ENCODE measurements around the gene LGR6. TPM values are rescaled to one million over a fixed set of nuclear protein-coding genes. Genes with fewer than 3 reads are reported as not detected.

LGR6 gene
- total and polyA plus RNA-seq, 10 of the 15 experiments (the other 5 are each of a cell fraction or from before 2014, with no cell fraction given): not detected

DNA sequence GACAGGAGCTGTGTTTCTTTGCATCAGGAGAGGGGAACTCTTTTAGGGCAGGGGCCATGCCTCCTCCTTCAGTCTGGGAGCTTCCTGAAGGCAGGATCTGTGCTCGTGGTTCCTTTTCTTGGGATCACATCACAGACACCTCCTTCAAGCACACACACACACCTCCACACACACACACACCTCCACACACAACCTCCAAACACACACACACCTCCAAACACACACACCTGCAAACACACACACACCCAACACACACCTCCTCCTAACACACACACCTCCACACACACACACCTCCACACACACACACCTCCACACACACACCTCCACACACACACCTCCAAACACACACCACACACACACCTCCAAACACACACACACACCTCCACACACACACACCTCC is 10.5 kb downstream of the LGR6 start:
- Histone ChIP-seq H2AFZ (ENCODE audit: control insufficient read depth, low read depth, low read length) (no peak overlapping the region), H3K4me3 (no peak overlapping the region), H3K27ac (ENCODE audit: control insufficient read depth, insufficient read depth) (no peak overlapping the region), H3K4me2 (ENCODE audit: control insufficient read depth, insufficient read depth) (no peak overlapping the region), H3K36me3 (ENCODE audit: control insufficient read depth in 2 of 2, insufficient read depth in 2 of 2, low read length in 1 of 2) (no peaks in the 10 kb centered on the region), H3K27me3 (replicated peaks in 1 of 2; ENCODE audit: control insufficient read depth in 2 of 2, insufficient read depth in 2 of 2, low read length in 1 of 2) (peaks cover 0 to 3% of the 10 kb centered on the region in 2 experiments; a peak in 2 of 4 replicates), H4K20me1 (ENCODE audit: control insufficient read depth, insufficient read depth) (no peaks in the 10 kb centered on the region), H3K9ac (ENCODE audit: control insufficient read depth, insufficient read depth, low read length) (no peak overlapping the region), H3K9me3 (replicated peaks; ENCODE audit: control insufficient read depth, insufficient read depth, low read length) (no peaks in the 10 kb centered on the region), H3K79me2 (ENCODE audit: control insufficient read depth, insufficient read depth, low read length) (no peaks in the 10 kb centered on the region), H3K4me1 (ENCODE audit: control insufficient read depth, insufficient read depth, low read length) (no peaks in the 10 kb centered on the region)
- intact Hi-C loops (cut with micrococcal nuclease; ENCODE audit: unreplicated experiment) (no loop called here), in situ Hi-C loops (cut with MboI) (no loop called here)
- BruUV-seq (replicated peaks): no TSS peak
- WGBS (ENCODE audit: insufficient coverage, insufficient replicate concordance, low lambda C conversion rate, missing lambda C conversion rate): 0% methylated on average over 1 of the region's 1 CpG
- FAIRE-seq (no peak), ATAC-seq (no peak), DNase-seq (ENCODE audit: low read depth, low spot score) (no peak)
- POLR2A ChIA-PET: no interaction called here
- SMC1A ChIA-PET (ENCODE audit: uncharacterized antibody, unreplicated experiment): no interaction called here
- RAD21 ChIA-PET (ENCODE audit: unreplicated experiment): no interaction called here
- CTCF ChIA-PET: interaction anchor here (2.0 kb wide), 1 partner anchor 11 kb away, joined by 9 read pairs; the partner anchor contains the start of gene LGR6
- TF ChIP-seq HDAC6 (IDR thresholded peaks at IDR 0.05; ENCODE audit: unreplicated experiment) (no peak), BHLHE40 (IDR thresholded peaks at IDR 0.05; ENCODE audit: borderline replicate concordance in 1 of 2, low read depth in 2 of 2, low read length in 1 of 2) (no peak), JUNB (IDR thresholded peaks at IDR 0.05) (no peak), SUPT20H (IDR thresholded peaks at IDR 0.05; ENCODE audit: borderline replicate concordance, control insufficient read depth, low read depth, low read length) (no peak), FOS (IDR thresholded peaks at IDR 0.05; ENCODE audit: borderline replicate concordance, extremely low read depth, insufficient read length) (no peak), STAT1 (conservative IDR thresholded peaks at IDR 0.05) (no peak), PML (IDR thresholded peaks at IDR 0.05; ENCODE audit: low read length) (no peak), CREM (IDR thresholded peaks at IDR 0.05; ENCODE audit: low read depth) (no peak), GATAD2B (conservative IDR thresholded peaks at IDR 0.05; ENCODE audit: low read depth) (no peak), MYB (IDR thresholded peaks at IDR 0.05; ENCODE audit: borderline replicate concordance, low read depth, low read length) (no peak), DPF2 (IDR thresholded peaks at IDR 0.05) (no peak), ATF7 (IDR thresholded peaks at IDR 0.05; ENCODE audit: low read depth) (no peak)
- TF ChIP-seq, protein P1, sequence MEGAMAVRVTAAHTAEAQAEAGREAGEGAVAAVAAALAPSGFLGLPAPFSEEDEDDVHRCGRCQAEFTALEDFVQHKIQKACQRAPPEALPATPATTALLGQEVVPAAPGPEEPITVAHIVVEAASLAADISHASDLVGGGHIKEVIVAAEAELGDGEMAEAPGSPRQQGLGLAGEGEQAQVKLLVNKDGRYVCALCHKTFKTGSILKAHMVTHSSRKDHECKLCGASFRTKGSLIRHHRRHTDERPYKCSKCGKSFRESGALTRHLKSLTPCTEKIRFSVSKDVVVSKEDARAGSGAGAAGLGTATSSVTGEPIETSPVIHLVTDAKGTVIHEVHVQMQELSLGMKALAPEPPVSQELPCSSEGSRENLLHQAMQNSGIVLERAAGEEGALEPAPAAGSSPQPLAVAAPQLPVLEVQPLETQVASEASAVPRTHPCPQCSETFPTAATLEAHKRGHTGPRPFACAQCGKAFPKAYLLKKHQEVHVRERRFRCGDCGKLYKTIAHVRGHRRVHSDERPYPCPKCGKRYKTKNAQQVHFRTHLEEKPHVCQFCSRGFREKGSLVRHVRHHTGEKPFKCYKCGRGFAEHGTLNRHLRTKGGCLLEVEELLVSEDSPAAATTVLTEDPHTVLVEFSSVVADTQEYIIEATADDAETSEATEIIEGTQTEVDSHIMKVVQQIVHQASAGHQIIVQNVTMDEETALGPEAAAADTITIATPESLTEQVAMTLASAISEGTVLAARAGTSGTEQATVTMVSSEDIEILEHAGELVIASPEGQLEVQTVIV (IDR thresholded peaks at IDR 0.05; ENCODE audit: borderline replicate concordance, partially characterized antibody): no peak
- TF ChIP-seq, protein P2, sequence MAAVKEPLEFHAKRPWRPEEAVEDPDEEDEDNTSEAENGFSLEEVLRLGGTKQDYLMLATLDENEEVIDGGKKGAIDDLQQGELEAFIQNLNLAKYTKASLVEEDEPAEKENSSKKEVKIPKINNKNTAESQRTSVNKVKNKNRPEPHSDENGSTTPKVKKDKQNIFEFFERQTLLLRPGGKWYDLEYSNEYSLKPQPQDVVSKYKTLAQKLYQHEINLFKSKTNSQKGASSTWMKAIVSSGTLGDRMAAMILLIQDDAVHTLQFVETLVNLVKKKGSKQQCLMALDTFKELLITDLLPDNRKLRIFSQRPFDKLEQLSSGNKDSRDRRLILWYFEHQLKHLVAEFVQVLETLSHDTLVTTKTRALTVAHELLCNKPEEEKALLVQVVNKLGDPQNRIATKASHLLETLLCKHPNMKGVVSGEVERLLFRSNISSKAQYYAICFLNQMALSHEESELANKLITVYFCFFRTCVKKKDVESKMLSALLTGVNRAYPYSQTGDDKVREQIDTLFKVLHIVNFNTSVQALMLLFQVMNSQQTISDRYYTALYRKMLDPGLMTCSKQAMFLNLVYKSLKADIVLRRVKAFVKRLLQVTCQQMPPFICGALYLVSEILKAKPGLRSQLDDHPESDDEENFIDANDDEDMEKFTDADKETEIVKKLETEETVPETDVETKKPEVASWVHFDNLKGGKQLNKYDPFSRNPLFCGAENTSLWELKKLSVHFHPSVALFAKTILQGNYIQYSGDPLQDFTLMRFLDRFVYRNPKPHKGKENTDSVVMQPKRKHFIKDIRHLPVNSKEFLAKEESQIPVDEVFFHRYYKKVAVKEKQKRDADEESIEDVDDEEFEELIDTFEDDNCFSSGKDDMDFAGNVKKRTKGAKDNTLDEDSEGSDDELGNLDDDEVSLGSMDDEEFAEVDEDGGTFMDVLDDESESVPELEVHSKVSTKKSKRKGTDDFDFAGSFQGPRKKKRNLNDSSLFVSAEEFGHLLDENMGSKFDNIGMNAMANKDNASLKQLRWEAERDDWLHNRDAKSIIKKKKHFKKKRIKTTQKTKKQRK (IDR thresholded peaks at IDR 0.05; ENCODE audit: low read depth, low read length): no peak
- TF ChIP-seq, protein P3, sequence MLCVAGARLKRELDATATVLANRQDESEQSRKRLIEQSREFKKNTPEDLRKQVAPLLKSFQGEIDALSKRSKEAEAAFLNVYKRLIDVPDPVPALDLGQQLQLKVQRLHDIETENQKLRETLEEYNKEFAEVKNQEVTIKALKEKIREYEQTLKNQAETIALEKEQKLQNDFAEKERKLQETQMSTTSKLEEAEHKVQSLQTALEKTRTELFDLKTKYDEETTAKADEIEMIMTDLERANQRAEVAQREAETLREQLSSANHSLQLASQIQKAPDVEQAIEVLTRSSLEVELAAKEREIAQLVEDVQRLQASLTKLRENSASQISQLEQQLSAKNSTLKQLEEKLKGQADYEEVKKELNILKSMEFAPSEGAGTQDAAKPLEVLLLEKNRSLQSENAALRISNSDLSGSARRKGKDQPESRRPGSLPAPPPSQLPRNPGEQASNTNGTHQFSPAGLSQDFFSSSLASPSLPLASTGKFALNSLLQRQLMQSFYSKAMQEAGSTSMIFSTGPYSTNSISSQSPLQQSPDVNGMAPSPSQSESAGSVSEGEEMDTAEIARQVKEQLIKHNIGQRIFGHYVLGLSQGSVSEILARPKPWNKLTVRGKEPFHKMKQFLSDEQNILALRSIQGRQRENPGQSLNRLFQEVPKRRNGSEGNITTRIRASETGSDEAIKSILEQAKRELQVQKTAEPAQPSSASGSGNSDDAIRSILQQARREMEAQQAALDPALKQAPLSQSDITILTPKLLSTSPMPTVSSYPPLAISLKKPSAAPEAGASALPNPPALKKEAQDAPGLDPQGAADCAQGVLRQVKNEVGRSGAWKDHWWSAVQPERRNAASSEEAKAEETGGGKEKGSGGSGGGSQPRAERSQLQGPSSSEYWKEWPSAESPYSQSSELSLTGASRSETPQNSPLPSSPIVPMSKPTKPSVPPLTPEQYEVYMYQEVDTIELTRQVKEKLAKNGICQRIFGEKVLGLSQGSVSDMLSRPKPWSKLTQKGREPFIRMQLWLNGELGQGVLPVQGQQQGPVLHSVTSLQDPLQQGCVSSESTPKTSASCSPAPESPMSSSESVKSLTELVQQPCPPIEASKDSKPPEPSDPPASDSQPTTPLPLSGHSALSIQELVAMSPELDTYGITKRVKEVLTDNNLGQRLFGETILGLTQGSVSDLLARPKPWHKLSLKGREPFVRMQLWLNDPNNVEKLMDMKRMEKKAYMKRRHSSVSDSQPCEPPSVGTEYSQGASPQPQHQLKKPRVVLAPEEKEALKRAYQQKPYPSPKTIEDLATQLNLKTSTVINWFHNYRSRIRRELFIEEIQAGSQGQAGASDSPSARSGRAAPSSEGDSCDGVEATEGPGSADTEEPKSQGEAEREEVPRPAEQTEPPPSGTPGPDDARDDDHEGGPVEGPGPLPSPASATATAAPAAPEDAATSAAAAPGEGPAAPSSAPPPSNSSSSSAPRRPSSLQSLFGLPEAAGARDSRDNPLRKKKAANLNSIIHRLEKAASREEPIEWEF (IDR thresholded peaks at IDR 0.05; ENCODE audit: insufficient replicate concordance, low read depth, low read length): no peak
